A673 (cell line): ENCODE results near the gene BLVRB. TPM values are rescaled to one million over a fixed set of nuclear protein-coding genes. Genes with fewer than 3 reads are reported as not detected.
A peak's percentile ranks its signal among the peaks of the same experiment; 100 is the strongest.

Experiments
- BruUV-seq: library from RNA; stranded (reverse); fragments of 400-500 nt; replicated peaks from 2 replicates; lab custom pipeline; 2021; lab: Mats Ljungman, UMichigan
- CTCF ChIA-PET: fragments of 300-600 bp; sonication (Branson Sonifier 250); formaldehyde crosslinking; loops from one replicate; lab custom pipeline; 2022; ENCODE audit warnings: antibody characterized with exemption; lab: Charles Lee
- POLR2A ChIA-PET: fragments of 300-600 bp; sonication (Branson Sonifier 250); formaldehyde crosslinking; loops from one replicate; lab custom pipeline; 2022; ENCODE audit warnings: antibody characterized with exemption; ENCODE audit not compliant: low non-redundant PET; lab: Charles Lee
- DNase-seq: peaks from one replicate; pipeline ENCODE4 v3.0.0-alpha.2; 2015; ENCODE audit warnings: low spot score
- H3K27ac ChIP-seq: fragments of 200-600 bp; sonication (generic); 2 replicates; pipeline ENCODE4 v1.5.1; 2016; ENCODE audit warnings: mixed run types, low read depth, mild to moderate bottlenecking, mixed read lengths, antibody characterized with exemption, low read length; ENCODE audit not compliant: poor library complexity, severe bottlenecking
- H3K27me3 ChIP-seq: fragments of 200-600 bp; sonication (generic); replicated peaks from 2 replicates; pipeline ENCODE4 v1.6.1; 2017; ENCODE audit warnings: mixed run types, low read depth, mild to moderate bottlenecking, mixed read lengths, antibody characterized with exemption, low read length; ENCODE audit not compliant: insufficient read depth, poor library complexity
- H3K36me3 ChIP-seq: fragments of 200-600 bp; sonication (generic); 2 replicates; pipeline ENCODE4 v1.6.1; 2016; ENCODE audit warnings: mixed run types, mild to moderate bottlenecking, mixed read lengths, antibody characterized with exemption, low read length; ENCODE audit not compliant: insufficient read depth, poor library complexity, severe bottlenecking
- H3K4me1 ChIP-seq: fragments of 200-600 bp; sonication (generic); 2 replicates; pipeline ENCODE4 v1.6.1; 2017; ENCODE audit warnings: mixed run types, mild to moderate bottlenecking, mixed read lengths, antibody characterized with exemption, low read length; ENCODE audit not compliant: insufficient read depth, poor library complexity, severe bottlenecking
- H3K4me3 ChIP-seq: fragments of 200-600 bp; sonication (generic); 2 replicates; pipeline ENCODE4 v1.5.1; 2016; ENCODE audit warnings: low read depth, mixed run types, mild to moderate bottlenecking, mixed read lengths, low read length; ENCODE audit not compliant: poor library complexity, severe bottlenecking
- H3K9me3 ChIP-seq: fragments of 200-600 bp; sonication (generic); 2 replicates; pipeline ENCODE4 v1.6.1; 2016; ENCODE audit warnings: mixed run types, low read depth, mild to moderate bottlenecking, mixed read lengths, antibody characterized with exemption, low read length; ENCODE audit not compliant: poor library complexity, severe bottlenecking
- CTCF ChIP-seq: fragments of 300-800, 200-600 bp; sonication (generic); conservative IDR thresholded peaks from 2 replicates; pipeline ENCODE4 v1.5.1; 2017; ENCODE audit warnings: low read depth, mild to moderate bottlenecking, antibody characterized with exemption, low read length, moderate library complexity, mixed read lengths
- EZH2 ChIP-seq: fragments of 200-600 bp; sonication (generic); IDR thresholded peaks from 2 replicates; pipeline ENCODE4 v1.6.1; 2017; ENCODE audit warnings: borderline replicate concordance, low read depth, mild to moderate bottlenecking, mixed read lengths, antibody characterized with exemption, low read length; ENCODE audit not compliant: poor library complexity, severe bottlenecking
- intact Hi-C: fragments of 100-400 bp; cut with micrococcal nuclease; formaldehyde crosslinking; loops from one replicate; pipeline ENCODE4 v1.10.0; 2022; ENCODE audit not compliant: unreplicated experiment
- total RNA-seq: library from RNA; stranded (reverse); gene quantifications from 2 replicates; pipeline ENCODE4 v1.2.3, GENCODE V29; 2021

Gene BLVRB
- total RNA-seq, 1 experiment from 2014 or later: 36.1 TPM

GRCh38 chr19:40469011-40469410, 3.5 kb upstream of the BLVRB start:
- DNase-seq: no peak
- TF ChIP-seq EZH2 (no peak), CTCF (no peak)
- intact Hi-C loops: loop anchor here (10.0 kb wide), 1 partner anchor 126 kb away; no protein-coding TSS in a partner anchor
- H3K27ac ChIP-seq: no peak overlapping the region
- no peak overlapping the region for H3K4me3 ChIP-seq
- H3K9me3 ChIP-seq: no peaks in the 10 kb centered on the region
- CTCF ChIA-PET: no interaction called here
- no TSS peak for BruUV-seq
- H3K36me3 ChIP-seq: no peaks in the 10 kb centered on the region
- no peaks in the 10 kb centered on the region for H3K27me3 ChIP-seq
- POLR2A ChIA-PET: interaction anchor here (0.7 kb wide), 1 partner anchor 324 kb away, joined by 4 read pairs; no protein-coding TSS in a partner anchor
- H3K4me1 ChIP-seq: peaks cover 19% of the 10 kb centered on the region

- ChIA-PET CTCF (interaction anchor here (1.0 to 1.6 kb wide), 2 partner anchors 54 to 228 kb away, joined by 3 to 4 read pairs; no protein-coding TSS in a partner anchor), POLR2A (interaction anchor here (0.6 kb wide), 1 partner anchor 52 kb away, joined by 6 read pairs; no protein-coding TSS in a partner anchor)
- H3K4me1 ChIP-seq: peaks cover 22% of the 10 kb centered on the region
- no peak within 1 kb of the TSS for H3K27ac ChIP-seq
- TF ChIP-seq CTCF (no peak), EZH2 (no peak)
- intact Hi-C loops: loop anchor here (10.0 kb wide), 1 partner anchor 128 kb away; no protein-coding TSS in a partner anchor
- no TSS peak for BruUV-seq
- H3K4me3 ChIP-seq: peak within 1 kb of the TSS; percentile 73
- H3K9me3 ChIP-seq: no peaks in the 10 kb centered on the region
- no peaks in the 10 kb centered on the region for H3K36me3 ChIP-seq
- no peak for DNase-seq
- H3K27me3 ChIP-seq: no peaks in the 10 kb centered on the region
Observed at GRCh38 chr19:40466985-40467734, 1.6 kb upstream of the BLVRB start, which contains the start of gene SPTBN4. SPTBN4 (plus strand) TSS chr19:40467001; CDS start chr19:40472622, 5,621 bp downstream.

- CTCF ChIA-PET: interaction anchor here (0.6 to 1.6 kb wide), 5 partner anchors 39 to 229 kb away, joined by 3 to 6 read pairs (median 3); no protein-coding TSS in a partner anchor
- Histone ChIP-seq H3K4me3 (peak overlapping the region; percentile 73), H3K9me3 (no peaks in the 10 kb centered on the region), H3K27me3 (no peaks in the 10 kb centered on the region), H3K36me3 (no peaks in the 10 kb centered on the region), H3K27ac (no peak overlapping the region), H3K4me1 (peaks cover 22% of the 10 kb centered on the region)
- no peak for TF ChIP-seq EZH2
- no peak for TF ChIP-seq CTCF
- no peak for DNase-seq
- intact Hi-C loops: loop anchor here (10.0 kb wide), 1 partner anchor 128 kb away; no protein-coding TSS in a partner anchor
- POLR2A ChIA-PET: no interaction called here
- no TSS peak for BruUV-seq
Observed at GRCh38 chr19:40466219-40466984, 857 bp upstream of the BLVRB start.
